Measurements from ENCODE around the gene TMPRSS13. TPM values are rescaled to one million over a fixed set of nuclear protein-coding genes. Genes with fewer than 3 reads are reported as not detected.

Gene TMPRSS13
- polyA plus RNA-seq, 1 donor from 2014 or later, result not detected

- TF ChIP-seq TAF1 (IDR thresholded peaks at IDR 0.05; ENCODE audit: low read depth) (no peak), CTCF (IDR thresholded peaks at IDR 0.05; ENCODE audit: poor library complexity, severe bottlenecking) (no peak), REST (IDR thresholded peaks at IDR 0.05; ENCODE audit: borderline replicate concordance) (no peak), RAD21 (conservative IDR thresholded peaks at IDR 0.05) (no peak), SMC3 (conservative IDR thresholded peaks at IDR 0.05; ENCODE audit: poor library complexity) (no peak), POLR2AphosphoS5 (IDR thresholded peaks at IDR 0.05) (no peak), EZH2 (IDR thresholded peaks at IDR 0.05; ENCODE audit: borderline replicate concordance, insufficient read depth, low read length, poor library complexity, severe bottlenecking) (no peak), EP300 (conservative IDR thresholded peaks at IDR 0.05; ENCODE audit: poor library complexity, severe bottlenecking) (no peak), MXI1 (conservative IDR thresholded peaks at IDR 0.05; ENCODE audit: poor library complexity, severe bottlenecking) (no peak)
- H3K9me3 ChIP-seq (ENCODE audit: low read length), result no peaks in the 10 kb centered on the region
These were observed 25.5 kb downstream of the TMPRSS13 start for GRCh38 chr11:117903505-117904382.

GRCh38 chr11:117902001-117902845, 27.0 kb downstream of the TMPRSS13 start:
- H3K27me3 ChIP-seq (ENCODE audit: insufficient read depth, low read depth, low read length), result no peaks in the 10 kb centered on the region
- H3K79me2 ChIP-seq (replicated peaks; ENCODE audit: insufficient read depth, low read length), result no peaks in the 10 kb centered on the region
- H4K20me1 ChIP-seq (ENCODE audit: insufficient read depth), result no peaks in the 10 kb centered on the region
- no peaks in the 10 kb centered on the region for H3K36me3 ChIP-seq (ENCODE audit: insufficient read depth, low read length)
- H3K27ac ChIP-seq (ENCODE audit: low read length), result no peak overlapping the region
- H2AFZ ChIP-seq (ENCODE audit: low read depth, low read length), result no peak overlapping the region
- no peaks in the 10 kb centered on the region for H3F3A ChIP-seq (ENCODE audit: insufficient read depth, low read length, poor library complexity, severe bottlenecking)
- TF ChIP-seq POLR2AphosphoS5 (IDR thresholded peaks at IDR 0.05) (no peak), TAF1 (IDR thresholded peaks at IDR 0.05; ENCODE audit: low read depth) (no peak), EZH2 (IDR thresholded peaks at IDR 0.05; ENCODE audit: borderline replicate concordance, insufficient read depth, low read length, poor library complexity, severe bottlenecking) (no peak)
- H3K4me3 ChIP-seq (ENCODE audit: low read length), result no peak overlapping the region
- H3K4me2 ChIP-seq (ENCODE audit: low read length), result no peak overlapping the region
- no peak overlapping the region for H3K9ac ChIP-seq (ENCODE audit: low read length)
- no peaks in the 10 kb centered on the region for H3K9me3 ChIP-seq (ENCODE audit: low read length)
- no peaks in the 10 kb centered on the region for H3K9me2 ChIP-seq (ENCODE audit: insufficient read depth, low read length)

More at GRCh38 chr11:117903505-117904382, 25.5 kb downstream of the TMPRSS13 start:
- Histone ChIP-seq H3F3A (ENCODE audit: insufficient read depth, low read length, poor library complexity, severe bottlenecking) (no peaks in the 10 kb centered on the region), H3K27me3 (ENCODE audit: insufficient read depth, low read depth, low read length) (no peaks in the 10 kb centered on the region), H3K9me2 (ENCODE audit: insufficient read depth, low read length) (no peaks in the 10 kb centered on the region), H3K4me2 (ENCODE audit: low read length) (no peak overlapping the region), H3K9ac (ENCODE audit: low read length) (no peak overlapping the region), H3K27ac (ENCODE audit: low read length) (no peak overlapping the region), H3K79me2 (replicated peaks; ENCODE audit: insufficient read depth, low read length) (no peaks in the 10 kb centered on the region), H3K36me3 (ENCODE audit: insufficient read depth, low read length) (no peaks in the 10 kb centered on the region), H4K20me1 (ENCODE audit: insufficient read depth) (no peaks in the 10 kb centered on the region), H3K4me3 (ENCODE audit: low read length) (no peak overlapping the region), H2AFZ (ENCODE audit: low read depth, low read length) (no peak overlapping the region)

All from neural cell (in vitro differentiated cells).